Sigmoid colon (tissue), 7 donors: ENCODE measurements around the gene CD93. TPM values are rescaled to one million over a fixed set of nuclear protein-coding genes. Genes with fewer than 3 reads are reported as not detected.

Source experiments
- DNase-seq: peaks from one replicate; pipeline ENCODE4 v3.0.0-alpha.2; 2019
- H3K27ac ChIP-seq, 4 donors: fragments of 200-600 bp; sonication (generic); one replicate each; pipeline ENCODE4 v1.5.1; 2016 to 2019; ENCODE audit warnings: mild to moderate bottlenecking in 1 of 4
- H3K27me3 ChIP-seq, 3 donors: fragments of 200-600 bp; sonication (generic); one replicate each; pipeline ENCODE4 v1.5.1; 2019; ENCODE audit warnings: mild to moderate bottlenecking in 1 of 3
- H3K36me3 ChIP-seq, 4 donors: fragments of 200-600 bp; sonication (generic); one replicate each; pipeline ENCODE4 v1.5.1; 2016 to 2019
- H3K4me1 ChIP-seq, 4 donors: fragments of 200-600 bp; sonication (generic); one replicate each; pipeline ENCODE4 v1.5.1; 2017 to 2019
- H3K4me3 ChIP-seq, 4 donors: fragments of 200-600 bp; sonication (generic); one replicate each; pipeline ENCODE4 v1.5.1; 2017 to 2019; ENCODE audit warnings: mild to moderate bottlenecking in 2 of 4, moderate library complexity in 1 of 4
- H3K9me3 ChIP-seq, 4 donors: fragments of 200-600 bp in 3 of 4; sonication (generic) in 3 of 4; one replicate each; pipeline versions ENCODE4 v1.5.1 to v1.6.1; 2013 to 2019
- CTCF ChIP-seq, 4 experiments: fragments of 450-650 bp in 3 of 4; fragments of 200-600 bp in 1 of 4; IDR thresholded peaks; one replicate each; pipeline ENCODE4 v1.5.1; 2016 to 2019; ENCODE audit warnings: antibody characterized with exemption in 4 of 4, mild to moderate bottlenecking in 3 of 4, moderate library complexity in 2 of 4
- EP300 ChIP-seq, 4 donors: sonication (generic); formaldehyde crosslinking; IDR thresholded peaks; one replicate each; pipeline ENCODE4 v1.6.1; 2017; ENCODE audit warnings: antibody characterized with exemption in 4 of 4
- POLR2A ChIP-seq, 2 donors: fragments of 450-650 bp; IDR thresholded peaks; one replicate each; pipeline ENCODE4 v1.6.1; 2016; ENCODE audit warnings: antibody characterized with exemption in 2 of 2, mild to moderate bottlenecking in 2 of 2, moderate library complexity in 2 of 2
- POLR2AphosphoS5 ChIP-seq, 4 donors: sonication (generic); formaldehyde crosslinking; IDR thresholded peaks; one replicate each; pipeline ENCODE4 v1.6.1; 2017; ENCODE audit warnings: antibody characterized with exemption in 4 of 4
- WGBS, 2 donors: extraction: QIAGEN DNeasy Blood & Tissue Kit; methylation state at CpG; one replicate each; pipeline ENCODE4 v1.1.7; 2013; 5-methylcytosine and 5-hydroxymethylcytosine counted together
- intact Hi-C: fragments of 100-400 bp; cut with DNase I; formaldehyde crosslinking; loops from one replicate; pipeline ENCODE4 v1.15.1; 2023
- polyA plus RNA-seq, 3 donors: library from polyadenylated mRNA; stranded (reverse); fragments of 200-250 nt; gene quantifications; one replicate each; pipeline ENCODE4 v1.2.3, GENCODE V29; 2013
- total RNA-seq, 4 donors: library from RNA; depleted of rRNA; stranded (reverse); fragments of >200 nt; gene quantifications; one replicate each; pipeline ENCODE4 v1.1.0, GENCODE V29; 2016
- donor health status: healthy with polysubstance abuse.
- donor health status: Bipolar disorder and iron deficiency.
- donor health status: healthy.

Gene CD93
- total and polyA plus RNA-seq, 7 donors = 1.8 to 27.2 (median 14.5) TPM

GRCh38 chr20:23128461-23129125, 42.5 kb upstream of the CD93 start:
- Histone ChIP-seq H3K4me1 (no peaks in the 10 kb centered on the region), H3K27ac (no peak overlapping the region), H3K9me3 (no peaks in the 10 kb centered on the region), H3K27me3 (no peaks in the 10 kb centered on the region), H3K4me3 (no peak overlapping the region), H3K36me3 (no peaks in the 10 kb centered on the region)
- WGBS, 2 donors = 81 to 83% methylated on average over 13 of the region's 13 CpGs
- DNase-seq = peak; percentile 40
- no peak for TF ChIP-seq CTCF (IDR thresholded peaks at IDR 0.05)
- TF ChIP-seq POLR2A (IDR thresholded peaks at IDR 0.05) = no peak
- no peak for TF ChIP-seq EP300 (IDR thresholded peaks at IDR 0.05)
- no peak for TF ChIP-seq POLR2AphosphoS5 (IDR thresholded peaks at IDR 0.05)
- intact Hi-C loops = no loop called here

- DNase-seq = peak; percentile 53
- intact Hi-C loops = no loop called here
Observed at GRCh38 chr20:23127506-23128279, 41.6 kb upstream of the CD93 start.

GRCh38 chr20:23126281-23127061, 40.3 kb upstream of the CD93 start:
- intact Hi-C loops = no loop called here
- Histone ChIP-seq H3K36me3 (no peaks in the 10 kb centered on the region), H3K27me3 (no peaks in the 10 kb centered on the region), H3K27ac (peak overlapping the region; percentile 17 to 55 (median 32)), H3K9me3 (no peaks in the 10 kb centered on the region), H3K4me3 (no peak overlapping the region), H3K4me1 (no peaks in the 10 kb centered on the region)
- WGBS, 2 donors = 65 to 76% methylated on average over 12 of the region's 12 CpGs
- peak; percentile 63 for DNase-seq
- TF ChIP-seq POLR2A (IDR thresholded peaks at IDR 0.05) (no peak), CTCF (IDR thresholded peaks at IDR 0.05) (no peak), POLR2AphosphoS5 (IDR thresholded peaks at IDR 0.05) (no peak), EP300 (IDR thresholded peaks at IDR 0.05) (no peak)

More at GRCh38 chr20:23127506-23128279, 41.6 kb upstream of the CD93 start:
- H3K9me3 ChIP-seq = no peaks in the 10 kb centered on the region
- no peaks in the 10 kb centered on the region for H3K4me1 ChIP-seq
- H3K27me3 ChIP-seq = no peaks in the 10 kb centered on the region
- H3K4me3 ChIP-seq = no peak overlapping the region
- 86 to 93% methylated on average over 14 of the region's 14 CpGs for WGBS, 2 donors
- no peaks in the 10 kb centered on the region for H3K36me3 ChIP-seq
- TF ChIP-seq EP300 (IDR thresholded peaks at IDR 0.05) (no peak), CTCF (IDR thresholded peaks at IDR 0.05) (no peak), POLR2AphosphoS5 (IDR thresholded peaks at IDR 0.05) (no peak), POLR2A (IDR thresholded peaks at IDR 0.05) (no peak)
- no peak overlapping the region for H3K27ac ChIP-seq

GRCh38 chr20:23125625-23126191, 39.6 kb upstream of the CD93 start:
- Histone ChIP-seq H3K9me3 (no peaks in the 10 kb centered on the region), H3K27ac (peak overlapping the region; percentile 17 to 55 (median 32)), H3K4me1 (no peaks in the 10 kb centered on the region), H3K27me3 (no peaks in the 10 kb centered on the region), H3K36me3 (no peaks in the 10 kb centered on the region), H3K4me3 (no peak overlapping the region)
- TF ChIP-seq EP300 (IDR thresholded peaks at IDR 0.05) = no peak
- no peak for TF ChIP-seq POLR2A (IDR thresholded peaks at IDR 0.05)
- no peak for TF ChIP-seq CTCF (IDR thresholded peaks at IDR 0.05)
- TF ChIP-seq POLR2AphosphoS5 (IDR thresholded peaks at IDR 0.05) = no peak
- intact Hi-C loops = no loop called here
- 70 to 79% methylated on average over 5 of the region's 5 CpGs for WGBS, 2 donors
- DNase-seq = peak; percentile 78
